PC-9 (cell line): ENCODE results near the gene CHRNG. TPM values are rescaled to one million over a fixed set of nuclear protein-coding genes. Genes with fewer than 3 reads are reported as not detected.

ENCODE experiments used
- BruUV-seq: library from RNA; stranded (reverse); fragments of 400-500 nt; replicated peaks from 2 replicates; lab custom pipeline; 2021; lab: Mats Ljungman, UMichigan
- CTCF ChIA-PET: fragments of 300-600 bp; sonication (Branson Sonifier 250); formaldehyde crosslinking; loops from one replicate; lab custom pipeline; 2022; ENCODE audit warnings: antibody characterized with exemption; lab: Charles Lee
- POLR2A ChIA-PET: fragments of 300-600 bp; sonication (Branson Sonifier 250); formaldehyde crosslinking; loops from one replicate; lab custom pipeline; 2022; ENCODE audit warnings: antibody characterized with exemption; ENCODE audit not compliant: unreplicated experiment; lab: Charles Lee
- DNase-seq, 2 experiments: peaks; one replicate each; pipeline versions ENCODE4 v3.0.0 to v3.0.0-alpha.2; 2015 to 2022; ENCODE audit warnings: mixed read lengths in 1 of 2
- H2AFZ ChIP-seq: fragments of 200-600 bp; sonication (generic); 2 replicates; pipeline ENCODE4 v1.8.1; 2017; ENCODE audit warnings: antibody characterized with exemption
- H3F3A ChIP-seq: fragments of 200-600 bp; sonication (generic); 2 replicates; pipeline ENCODE4 v1.8.1; 2017; ENCODE audit warnings: antibody characterized with exemption, mild to moderate bottlenecking, low read depth; ENCODE audit not compliant: insufficient read depth
- H3K27ac ChIP-seq: fragments of 200-600 bp; sonication (generic); 2 replicates; pipeline ENCODE4 v1.6.1; 2016; ENCODE audit warnings: mixed run types
- H3K27me3 ChIP-seq: fragments of 200-600 bp; sonication (generic); 2 replicates; pipeline ENCODE4 v1.6.1; 2016; ENCODE audit warnings: low read depth, mixed run types; ENCODE audit not compliant: insufficient read depth
- H3K36me3 ChIP-seq: fragments of 200-600 bp; sonication (generic); 2 replicates; pipeline ENCODE4 v1.6.1; 2016; ENCODE audit warnings: low read depth, mixed run types
- H3K4me1 ChIP-seq: fragments of 200-600 bp; sonication (generic); replicated peaks from 2 replicates; pipeline ENCODE4 v1.6.1; 2016; ENCODE audit warnings: mixed run types; ENCODE audit not compliant: insufficient read depth
- H3K4me2 ChIP-seq: fragments of 200-600 bp; sonication (generic); 2 replicates; pipeline ENCODE4 v1.6.1; 2017; ENCODE audit warnings: mixed run types
- H3K4me3 ChIP-seq: fragments of 200-600 bp; sonication (generic); 2 replicates; pipeline ENCODE4 v1.6.1; 2016; ENCODE audit warnings: mixed run types
- H3K79me2 ChIP-seq: fragments of 200-600 bp; sonication (generic); 2 replicates; pipeline ENCODE4 v1.6.1; 2017; ENCODE audit warnings: low read depth, mixed run types
- H3K9me2 ChIP-seq: fragments of 200-600 bp; sonication (generic); 2 replicates; pipeline ENCODE4 v1.8.1; 2017; ENCODE audit warnings: mild to moderate bottlenecking; ENCODE audit not compliant: insufficient read depth
- H3K9me3 ChIP-seq: fragments of 200-600 bp; sonication (generic); 2 replicates; pipeline ENCODE4 v1.8.1; 2016; ENCODE audit warnings: low read depth; ENCODE audit not compliant: insufficient read depth
- H4K20me1 ChIP-seq: fragments of 200-600 bp; sonication (generic); 2 replicates; pipeline ENCODE4 v1.8.1; 2017; ENCODE audit not compliant: insufficient read depth
- EZH2 ChIP-seq: fragments of 200-600 bp; sonication (generic); IDR thresholded peaks from 2 replicates; pipeline ENCODE4 v1.8.0; 2017; ENCODE audit warnings: antibody characterized with exemption, low read depth
- intact Hi-C: fragments of 100-400 bp; cut with micrococcal nuclease; formaldehyde crosslinking; loops from one replicate; pipeline ENCODE4 v1.10.0; 2022; ENCODE audit not compliant: unreplicated experiment
- total RNA-seq: library from RNA; stranded (reverse); gene quantifications from 2 replicates; pipeline ENCODE4 v1.2.3, GENCODE V29; 2021
- TF ChIP-seq, protein P1 (sequence below): fragments of 200-600 bp; sonication (generic); conservative IDR thresholded peaks from 2 replicates; pipeline ENCODE4 v1.6.1; 2017; ENCODE audit warnings: mixed run types, antibody characterized with exemption, mild to moderate bottlenecking, moderate library complexity

Gene CHRNG
- total RNA-seq, 1 experiment from 2014 or later: not detected

DNA sequence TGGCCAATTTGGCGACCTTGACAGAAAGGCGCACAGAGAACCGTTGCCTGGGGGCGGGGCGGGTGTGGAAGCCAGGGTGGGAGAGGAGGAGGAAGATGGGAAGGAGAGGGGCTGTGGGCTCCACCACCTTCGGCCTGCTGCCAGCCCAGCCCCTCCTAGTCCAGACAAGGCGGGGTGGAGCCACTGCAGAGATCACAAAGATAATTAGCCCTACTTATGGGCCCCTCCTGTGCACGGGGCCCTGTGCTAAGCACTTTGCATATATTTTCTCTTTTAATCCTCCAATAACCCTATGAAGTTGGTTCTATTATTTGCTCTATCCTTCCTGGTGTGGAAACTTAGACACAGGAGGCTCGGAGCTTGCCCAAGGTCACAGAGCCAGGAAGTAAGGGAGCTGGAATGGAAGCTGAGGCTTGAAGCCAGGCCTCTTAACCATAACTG, 38.1 kb upstream of the CHRNG start:
- intact Hi-C loops: no loop called here
- CTCF ChIA-PET: interaction anchor here (0.6 to 0.8 kb wide), 2 partner anchors 30 to 55 kb away, joined by 3 to 7 read pairs; no protein-coding TSS in a partner anchor
- Histone ChIP-seq H2AFZ (no peak overlapping the region), H3K4me3 (no peak overlapping the region), H3K27me3 (peaks cover 48% of the 10 kb centered on the region), H4K20me1 (no peaks in the 10 kb centered on the region), H3K79me2 (no peaks in the 10 kb centered on the region), H3K9me2 (no peaks in the 10 kb centered on the region), H3K36me3 (no peaks in the 10 kb centered on the region), H3K9me3 (no peaks in the 10 kb centered on the region), H3K27ac (no peak overlapping the region), H3K4me2 (no peak overlapping the region), H3F3A (no peaks in the 10 kb centered on the region), H3K4me1 (no peaks in the 10 kb centered on the region)
- BruUV-seq: no TSS peak
- no peak for DNase-seq
- POLR2A ChIA-PET: interaction anchor here (0.6 kb wide), 1 partner anchor 23 kb away, joined by 6 read pairs; no protein-coding TSS in a partner anchor
- TF ChIP-seq, protein P1, sequence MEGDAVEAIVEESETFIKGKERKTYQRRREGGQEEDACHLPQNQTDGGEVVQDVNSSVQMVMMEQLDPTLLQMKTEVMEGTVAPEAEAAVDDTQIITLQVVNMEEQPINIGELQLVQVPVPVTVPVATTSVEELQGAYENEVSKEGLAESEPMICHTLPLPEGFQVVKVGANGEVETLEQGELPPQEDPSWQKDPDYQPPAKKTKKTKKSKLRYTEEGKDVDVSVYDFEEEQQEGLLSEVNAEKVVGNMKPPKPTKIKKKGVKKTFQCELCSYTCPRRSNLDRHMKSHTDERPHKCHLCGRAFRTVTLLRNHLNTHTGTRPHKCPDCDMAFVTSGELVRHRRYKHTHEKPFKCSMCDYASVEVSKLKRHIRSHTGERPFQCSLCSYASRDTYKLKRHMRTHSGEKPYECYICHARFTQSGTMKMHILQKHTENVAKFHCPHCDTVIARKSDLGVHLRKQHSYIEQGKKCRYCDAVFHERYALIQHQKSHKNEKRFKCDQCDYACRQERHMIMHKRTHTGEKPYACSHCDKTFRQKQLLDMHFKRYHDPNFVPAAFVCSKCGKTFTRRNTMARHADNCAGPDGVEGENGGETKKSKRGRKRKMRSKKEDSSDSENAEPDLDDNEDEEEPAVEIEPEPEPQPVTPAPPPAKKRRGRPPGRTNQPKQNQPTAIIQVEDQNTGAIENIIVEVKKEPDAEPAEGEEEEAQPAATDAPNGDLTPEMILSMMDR: no peak
- TF ChIP-seq EZH2: no peak

DNA sequence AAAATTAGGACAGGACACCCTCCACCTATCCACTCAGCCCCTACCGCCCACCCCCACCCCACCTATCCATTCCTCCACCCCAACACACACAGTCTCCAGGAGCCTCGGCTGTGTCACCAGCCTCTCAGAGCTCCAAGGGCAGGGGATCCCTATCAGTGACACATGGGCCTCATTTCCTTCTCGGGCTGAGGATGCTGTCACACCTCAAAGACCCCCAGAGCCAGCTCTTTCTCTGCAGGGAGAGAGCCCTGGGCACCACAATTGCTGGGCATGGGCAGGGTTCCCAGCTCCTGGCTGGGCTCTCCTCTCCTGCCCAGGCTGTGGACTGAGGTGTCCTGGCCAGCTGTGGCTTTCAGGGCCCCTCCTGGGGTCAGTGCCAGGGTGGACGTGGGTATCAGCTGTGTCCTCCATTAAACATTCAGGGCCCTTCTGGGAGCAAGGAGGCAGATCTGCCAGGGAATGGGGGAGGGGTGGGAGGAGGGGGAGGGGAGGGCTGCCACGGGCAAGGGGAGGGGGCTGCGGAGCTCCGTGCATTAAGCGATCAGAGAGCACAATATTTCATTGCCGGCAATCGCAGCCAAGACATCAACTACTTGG, 37.6 kb upstream of the CHRNG start:
- Histone ChIP-seq H3K79me2 (no peaks in the 10 kb centered on the region), H3K9me2 (no peaks in the 10 kb centered on the region), H3K36me3 (no peaks in the 10 kb centered on the region), H2AFZ (no peak overlapping the region), H3K9me3 (no peaks in the 10 kb centered on the region), H3K4me1 (no peaks in the 10 kb centered on the region), H3K4me2 (no peak overlapping the region), H3K27me3 (peaks cover 53% of the 10 kb centered on the region), H3K4me3 (no peak overlapping the region), H4K20me1 (no peaks in the 10 kb centered on the region), H3K27ac (no peak overlapping the region), H3F3A (no peaks in the 10 kb centered on the region)
- intact Hi-C loops: no loop called here
- TF ChIP-seq, protein P1: no peak
- no peak for TF ChIP-seq EZH2
- ChIA-PET CTCF (interaction anchor here (0.6 to 0.8 kb wide), 2 partner anchors 29 to 56 kb away, joined by 3 to 7 read pairs; no protein-coding TSS in a partner anchor), POLR2A (interaction anchor here (0.6 kb wide), 1 partner anchor 23 kb away, joined by 6 read pairs; no protein-coding TSS in a partner anchor)
- DNase-seq: no peak
- no TSS peak for BruUV-seq

DNA sequence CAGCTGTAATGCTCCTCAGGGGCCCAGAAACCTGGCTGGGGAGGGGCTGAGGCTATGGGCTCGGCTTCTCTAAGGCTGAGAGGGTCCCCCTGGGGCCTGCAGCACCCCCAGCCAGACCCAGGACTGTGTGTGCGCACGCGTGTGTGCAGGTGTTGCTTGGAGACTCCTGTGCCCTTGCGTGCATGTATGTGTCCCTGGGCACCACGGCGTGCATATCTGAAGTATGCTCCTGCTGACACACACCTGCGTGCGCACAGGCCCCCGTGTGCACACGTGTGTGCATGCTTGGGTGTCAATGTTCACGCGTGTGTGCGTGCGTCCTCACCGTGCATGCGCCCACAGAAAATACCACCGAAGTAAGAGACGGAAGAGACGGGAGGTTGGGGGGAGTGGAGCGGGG, 37.0 kb upstream of the CHRNG start:
- Histone ChIP-seq H4K20me1 (no peaks in the 10 kb centered on the region), H3K4me3 (no peak overlapping the region), H3K36me3 (no peaks in the 10 kb centered on the region), H2AFZ (no peak overlapping the region), H3K9me3 (no peaks in the 10 kb centered on the region), H3K4me1 (no peaks in the 10 kb centered on the region), H3F3A (no peaks in the 10 kb centered on the region), H3K27me3 (peaks cover 58% of the 10 kb centered on the region), H3K79me2 (no peaks in the 10 kb centered on the region), H3K27ac (no peak overlapping the region), H3K9me2 (no peaks in the 10 kb centered on the region), H3K4me2 (no peak overlapping the region)
- BruUV-seq: no TSS peak
- TF ChIP-seq, protein P1: no peak
- TF ChIP-seq EZH2: no peak
- POLR2A ChIA-PET: no interaction called here
- DNase-seq: no peak
- intact Hi-C loops: no loop called here
- CTCF ChIA-PET: no interaction called here
